Measurements from ENCODE around the gene OPTN.

The OPTN gene

GRCh38 chr10:13095094-13095493, 4.9 kb upstream of the OPTN start:
- DNase-seq (ENCODE audit: low spot score), result no peak
- Histone ChIP-seq H3K27me3 (ENCODE audit: insufficient read depth, poor library complexity, severe bottlenecking) (no peaks in the 10 kb centered on the region), H3K9me3 (ENCODE audit: severe bottlenecking) (no peaks in the 10 kb centered on the region), H3K4me1 (ENCODE audit: insufficient read depth, poor library complexity, severe bottlenecking) (no peaks in the 10 kb centered on the region), H3K36me3 (ENCODE audit: low read depth) (no peaks in the 10 kb centered on the region), H3K27ac (ENCODE audit: poor library complexity, severe bottlenecking) (no peak overlapping the region), H3K4me3 (ENCODE audit: severe bottlenecking) (no peak overlapping the region)
- TF ChIP-seq, protein P1, sequence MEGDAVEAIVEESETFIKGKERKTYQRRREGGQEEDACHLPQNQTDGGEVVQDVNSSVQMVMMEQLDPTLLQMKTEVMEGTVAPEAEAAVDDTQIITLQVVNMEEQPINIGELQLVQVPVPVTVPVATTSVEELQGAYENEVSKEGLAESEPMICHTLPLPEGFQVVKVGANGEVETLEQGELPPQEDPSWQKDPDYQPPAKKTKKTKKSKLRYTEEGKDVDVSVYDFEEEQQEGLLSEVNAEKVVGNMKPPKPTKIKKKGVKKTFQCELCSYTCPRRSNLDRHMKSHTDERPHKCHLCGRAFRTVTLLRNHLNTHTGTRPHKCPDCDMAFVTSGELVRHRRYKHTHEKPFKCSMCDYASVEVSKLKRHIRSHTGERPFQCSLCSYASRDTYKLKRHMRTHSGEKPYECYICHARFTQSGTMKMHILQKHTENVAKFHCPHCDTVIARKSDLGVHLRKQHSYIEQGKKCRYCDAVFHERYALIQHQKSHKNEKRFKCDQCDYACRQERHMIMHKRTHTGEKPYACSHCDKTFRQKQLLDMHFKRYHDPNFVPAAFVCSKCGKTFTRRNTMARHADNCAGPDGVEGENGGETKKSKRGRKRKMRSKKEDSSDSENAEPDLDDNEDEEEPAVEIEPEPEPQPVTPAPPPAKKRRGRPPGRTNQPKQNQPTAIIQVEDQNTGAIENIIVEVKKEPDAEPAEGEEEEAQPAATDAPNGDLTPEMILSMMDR (IDR thresholded peaks at IDR 0.05; ENCODE audit: poor library complexity, severe bottlenecking), result no peak
- no peak for ATAC-seq (ENCODE audit: low read depth)

DNA sequence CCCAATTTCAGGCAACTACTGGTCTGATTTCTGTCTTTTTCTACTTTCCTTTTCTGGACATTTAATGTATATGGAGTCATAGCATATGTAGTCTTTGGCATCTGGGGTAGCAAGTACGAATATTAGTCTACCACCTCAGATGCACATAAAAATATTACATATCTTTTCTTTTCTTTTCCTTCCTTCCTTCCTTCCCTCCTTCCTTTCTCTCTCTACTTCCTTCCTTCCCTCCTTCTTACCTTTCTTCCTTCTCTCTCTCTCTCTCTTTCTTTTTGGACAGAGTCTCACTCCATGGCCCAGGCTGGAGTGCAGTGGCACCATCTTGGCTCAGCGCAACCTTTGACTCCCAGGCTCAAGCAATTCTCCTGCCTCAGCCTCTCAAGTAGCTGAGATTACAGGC, 4.0 kb upstream of the OPTN start:
- H3K9me3 ChIP-seq (ENCODE audit: severe bottlenecking), result no peaks in the 10 kb centered on the region
- no peak for ATAC-seq (ENCODE audit: low read depth)
- DNase-seq (ENCODE audit: low spot score), result no peak
- H3K36me3 ChIP-seq (ENCODE audit: low read depth), result no peaks in the 10 kb centered on the region
- H3K27me3 ChIP-seq (ENCODE audit: insufficient read depth, poor library complexity, severe bottlenecking), result no peaks in the 10 kb centered on the region
- H3K27ac ChIP-seq (ENCODE audit: poor library complexity, severe bottlenecking), result no peak overlapping the region
- H3K4me3 ChIP-seq (ENCODE audit: severe bottlenecking), result no peak overlapping the region
- TF ChIP-seq, protein P1 (IDR thresholded peaks at IDR 0.05; ENCODE audit: poor library complexity, severe bottlenecking), result no peak
- H3K4me1 ChIP-seq (ENCODE audit: insufficient read depth, poor library complexity, severe bottlenecking), result no peaks in the 10 kb centered on the region

DNA sequence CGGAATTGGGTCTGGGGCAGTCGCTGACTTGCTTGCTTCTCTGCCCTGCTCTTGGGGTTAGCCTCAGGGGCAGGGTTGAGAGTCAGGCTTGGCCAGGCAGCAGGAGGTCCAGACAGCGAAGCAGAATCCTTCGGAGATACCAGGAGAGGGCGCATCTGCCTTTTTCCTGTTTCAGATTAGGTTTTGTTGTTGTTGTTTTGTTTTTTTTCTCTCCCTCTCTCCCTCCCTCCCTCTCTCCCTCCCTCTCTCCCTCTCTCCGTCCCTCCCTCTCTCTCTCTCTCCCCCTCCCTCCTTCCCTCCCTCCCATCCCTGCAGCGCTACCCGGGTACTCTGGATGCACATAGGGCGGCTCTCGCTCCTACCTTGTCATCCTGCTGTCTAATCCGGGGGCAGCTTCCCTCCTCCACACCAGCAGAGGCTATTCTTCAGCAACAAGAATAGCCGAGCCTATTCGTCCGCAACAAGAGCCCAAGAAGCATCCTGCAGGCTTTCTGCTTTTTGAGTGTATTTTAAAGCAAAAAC, 758 bp upstream of the OPTN start:
- TF ChIP-seq, protein P1 (IDR thresholded peaks at IDR 0.05; ENCODE audit: poor library complexity, severe bottlenecking), result no peak
- ATAC-seq (ENCODE audit: low read depth), result peak; percentile 63
- peak overlapping the region; percentile 94 for H3K4me3 ChIP-seq (ENCODE audit: severe bottlenecking)
- no peaks in the 10 kb centered on the region for H3K27me3 ChIP-seq (ENCODE audit: insufficient read depth, poor library complexity, severe bottlenecking)
- H3K36me3 ChIP-seq (ENCODE audit: low read depth), result peaks cover 5% of the 10 kb centered on the region; the same call in 1 of the 2 replicates
- H3K27ac ChIP-seq (ENCODE audit: poor library complexity, severe bottlenecking), result peak overlapping the region; percentile 61
- no peaks in the 10 kb centered on the region for H3K9me3 ChIP-seq (ENCODE audit: severe bottlenecking)
- H3K4me1 ChIP-seq (ENCODE audit: insufficient read depth, poor library complexity, severe bottlenecking), result peaks cover 3% of the 10 kb centered on the region
- no peak for DNase-seq (ENCODE audit: low spot score)

DNA sequence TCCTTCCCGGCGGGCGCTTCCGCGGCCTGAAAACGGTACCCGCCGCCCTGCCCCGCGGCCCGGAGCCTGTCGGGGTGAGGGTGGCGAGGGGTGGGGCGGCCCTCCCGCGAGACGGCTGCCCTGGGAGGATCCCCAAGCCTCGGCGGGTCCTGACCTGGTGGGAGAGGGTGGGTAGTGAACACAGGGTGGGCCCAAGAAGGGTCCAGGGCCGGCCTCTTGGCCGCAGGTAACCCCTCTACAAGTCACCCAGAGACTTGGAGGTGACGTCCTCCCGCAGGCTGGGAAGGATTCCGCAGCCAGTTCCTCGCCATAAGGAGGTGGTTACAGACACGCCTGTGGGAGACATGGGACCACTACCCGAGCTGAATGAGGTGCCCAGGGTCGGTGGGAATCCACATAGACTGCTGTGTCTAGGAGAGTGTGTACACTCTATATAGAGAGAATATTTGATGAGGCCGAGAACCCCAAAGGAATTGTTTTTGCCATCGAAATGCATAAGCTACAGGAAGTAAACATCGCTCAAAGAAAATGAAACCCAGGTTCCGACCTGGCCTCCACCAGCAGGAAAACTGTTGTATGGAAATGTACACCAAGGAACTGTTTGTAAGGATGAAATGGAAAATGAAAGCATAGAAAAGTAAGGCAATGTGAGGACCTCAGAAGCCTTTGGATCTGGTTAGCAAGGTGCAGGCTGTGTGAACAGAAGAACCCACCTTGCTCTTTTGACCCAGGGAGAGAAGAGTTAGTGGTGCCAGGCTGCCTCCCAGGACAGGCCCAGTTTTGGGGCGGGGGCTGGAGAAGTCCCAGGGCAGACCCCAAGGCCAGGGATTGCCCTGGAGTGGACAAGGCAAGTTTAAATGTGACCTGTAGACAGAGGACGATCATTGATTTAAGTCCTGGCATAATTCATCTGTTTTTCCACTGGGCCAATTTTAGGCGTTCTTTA, 659 bp downstream of the OPTN start:
- H3K4me1 ChIP-seq (ENCODE audit: insufficient read depth, poor library complexity, severe bottlenecking), result peaks cover 7% of the 10 kb centered on the region
- peaks cover 2% of the 10 kb centered on the region for H3K9me3 ChIP-seq (ENCODE audit: severe bottlenecking)
- peak; percentile 55 for ATAC-seq (ENCODE audit: low read depth)
- TF ChIP-seq, protein P1 (IDR thresholded peaks at IDR 0.05; ENCODE audit: poor library complexity, severe bottlenecking), result no peak
- no peaks in the 10 kb centered on the region for H3K27me3 ChIP-seq (ENCODE audit: insufficient read depth, poor library complexity, severe bottlenecking)
- peak overlapping the region; percentile 61 for H3K27ac ChIP-seq (ENCODE audit: poor library complexity, severe bottlenecking)
- DNase-seq (ENCODE audit: low spot score), result no peak
- H3K4me3 ChIP-seq (ENCODE audit: severe bottlenecking), result peak overlapping the region; percentile 94
- peaks cover 15% of the 10 kb centered on the region; the same call in 1 of the 2 replicates for H3K36me3 ChIP-seq (ENCODE audit: low read depth)
